ENCODE results near the gene CDH8.

- no peak for TF ChIP-seq POLR2A (IDR thresholded peaks at IDR 0.05; ENCODE audit: low read depth, low read length)
- TF ChIP-seq POLR2AphosphoS5 (IDR thresholded peaks at IDR 0.05; ENCODE audit: low read depth, low read length) = no peak
- TF ChIP-seq TAF1 (IDR thresholded peaks at IDR 0.05; ENCODE audit: low read depth, low read length) = no peak
- no peak for TF ChIP-seq POU2F2 (IDR thresholded peaks at IDR 0.05; ENCODE audit: low read depth, low read length)
- TF ChIP-seq SPI1 (IDR thresholded peaks at IDR 0.05; ENCODE audit: low read depth, low read length) = no peak
These were observed 222.9 kb downstream of the CDH8 start for GRCh38 chr16:61813339-61813738.
